HFF-Myc (cell line): Measurements from ENCODE around the gene GP1BB.

Source experiments
- DNase-seq: peaks from one replicate; pipeline ENCODE4 v3.0.0-alpha.2; 2011; ENCODE audit warnings: low read depth; ENCODE audit errors: extremely low read depth
- H3K4me3 ChIP-seq: replicated peaks from 2 replicates; pipeline ENCODE4 v1.5.1; 2011; ENCODE audit warnings: low read depth, mild to moderate bottlenecking, control low read depth, low read length
- CTCF ChIP-seq: IDR thresholded peaks from 2 replicates; pipeline ENCODE4 v1.5.1; 2012; ENCODE audit warnings: mild to moderate bottlenecking, low read depth, low read length, control low read depth; ENCODE audit errors: missing control alignments

GP1BB gene

GRCh38 chr22:19751497-19752245 is 28.3 kb downstream of the GP1BB start:
- DNase-seq = no peak
- TF ChIP-seq CTCF = no peak
- H3K4me3 ChIP-seq = no peak overlapping the region

GRCh38 chr22:19753090-19753842 is 29.9 kb downstream of the GP1BB start:
- DNase-seq = no peak
- TF ChIP-seq CTCF = peak; percentile 20
- no peak overlapping the region for H3K4me3 ChIP-seq

- DNase-seq = no peak
- no peak overlapping the region for H3K4me3 ChIP-seq
- TF ChIP-seq CTCF = no peak
Observed at GRCh38 chr22:19753996-19754700, 30.8 kb downstream of the GP1BB start.

- no peak for TF ChIP-seq CTCF
- no peak overlapping the region for H3K4me3 ChIP-seq
- DNase-seq = no peak
Observed at GRCh38 chr22:19754701-19755144, 31.4 kb downstream of the GP1BB start.

- H3K4me3 ChIP-seq = no peak overlapping the region
- DNase-seq = no peak
- TF ChIP-seq CTCF = no peak
Observed at GRCh38 chr22:19755145-19755710, 31.9 kb downstream of the GP1BB start.

- no peak overlapping the region for H3K4me3 ChIP-seq
- no peak for DNase-seq
- TF ChIP-seq CTCF = no peak
Observed at GRCh38 chr22:19755722-19756287, 32.5 kb downstream of the GP1BB start.
